MM.1S (cell line): ENCODE results near the gene IFITM5.

Experiments used
- CTCF ChIP-seq: fragments of 300-600 bp; sonication (generic); IDR thresholded peaks from 2 replicates; pipeline ENCODE4 v1.5.1; 2016; ENCODE audit warnings: antibody characterized with exemption, low read length, mixed read lengths
- EZH2 ChIP-seq: fragments of 300-600 bp; sonication (generic); optimal IDR thresholded peaks from 2 replicates; pipeline ENCODE3; 2017; ENCODE audit warnings: low read depth, mild to moderate bottlenecking, antibody characterized with exemption, low read length, mixed read lengths
- EZH2phosphoT487 ChIP-seq: fragments of 300-600 bp; sonication (generic); IDR thresholded peaks from 2 replicates; pipeline ENCODE4 v1.6.1; 2018; ENCODE audit warnings: antibody characterized with exemption, low read length

GRCh38 chr11:269146-269890, 30.0 kb downstream of the IFITM5 start:
- no peak for TF ChIP-seq EZH2phosphoT487
- peak; percentile 30 for TF ChIP-seq CTCF
- no peak for TF ChIP-seq EZH2
